Fibroblast of lung (primary cell): Measurements from ENCODE around the gene GALNT1. TPM values are rescaled to one million over a fixed set of nuclear protein-coding genes. Genes with fewer than 3 reads are reported as not detected.

Experiments
- DNase-seq, 2 donors: peaks; one replicate each; pipeline versions ENCODE4 v3.0.0 to v3.0.0-alpha.2; 2010; ENCODE audit warnings: low read depth in 2 of 2
- H2AFZ ChIP-seq: 2 replicates; pipeline ENCODE4 v1.5.1; 2012; ENCODE audit warnings: low read length, control low read depth, inconsistent platforms
- H3K27ac ChIP-seq: 2 replicates; pipeline ENCODE4 v1.5.1; 2011; ENCODE audit warnings: low read length, control low read depth; ENCODE audit not compliant: insufficient read depth
- H3K27me3 ChIP-seq: 2 replicates; pipeline ENCODE4 v1.5.1; 2011; ENCODE audit warnings: mild to moderate bottlenecking, low read length; ENCODE audit not compliant: control insufficient read depth, insufficient read depth
- H3K36me3 ChIP-seq: 2 replicates; pipeline ENCODE4 v1.5.1; 2011; ENCODE audit warnings: low read length; ENCODE audit not compliant: control insufficient read depth, insufficient read depth
- H3K4me1 ChIP-seq: 2 replicates; pipeline ENCODE4 v1.5.1; 2011; ENCODE audit warnings: low read length; ENCODE audit not compliant: control insufficient read depth, insufficient read depth; ENCODE audit errors: extremely low read depth
- H3K4me2 ChIP-seq: 2 replicates; pipeline ENCODE4 v1.5.1; 2011; ENCODE audit warnings: low read length, control low read depth; ENCODE audit not compliant: insufficient read depth; ENCODE audit errors: extremely low read depth
- H3K4me3 ChIP-seq, 4 experiments: fragments of 200-600 bp in 1 of 4; sonication (generic) in 1 of 4; replicated peaks in 1 of 4; 2 replicates each; pipeline ENCODE4 v1.5.1; 2011 to 2016; ENCODE audit warnings: low read length in 4 of 4, low read depth in 3 of 4, mild to moderate bottlenecking in 3 of 4, control low read depth in 2 of 4, inconsistent platforms in 1 of 4, mixed read lengths in 1 of 4; ENCODE audit not compliant: insufficient read depth in 1 of 4; ENCODE audit errors: control extremely low read depth in 1 of 4
- H3K79me2 ChIP-seq: 2 replicates; pipeline ENCODE4 v1.5.1; 2012; ENCODE audit warnings: mild to moderate bottlenecking, low read length, inconsistent platforms; ENCODE audit not compliant: control insufficient read depth, insufficient read depth
- H3K9ac ChIP-seq: 2 replicates; pipeline ENCODE4 v1.5.1; 2011; ENCODE audit warnings: mild to moderate bottlenecking, low read length, control low read depth; ENCODE audit not compliant: insufficient read depth
- H3K9me3 ChIP-seq: 2 replicates; pipeline ENCODE4 v1.5.1; 2012; ENCODE audit warnings: low read depth, low read length; ENCODE audit not compliant: control insufficient read depth, insufficient read depth
- H4K20me1 ChIP-seq: 2 replicates; pipeline ENCODE4 v1.5.1; 2011; ENCODE audit warnings: low read length; ENCODE audit not compliant: control insufficient read depth, insufficient read depth; ENCODE audit errors: extremely low read depth
- CTCF ChIP-seq, 2 donors: IDR thresholded peaks in 1 of 2; conservative IDR thresholded peaks in 1 of 2; 1 replicate in 1 of 2; 2 replicates in 1 of 2; pipeline ENCODE4 v1.5.1; 2011 to 2012; ENCODE audit warnings: low read length in 2 of 2, control low read depth in 1 of 2, inconsistent platforms in 1 of 2, low read depth in 1 of 2, mild to moderate bottlenecking in 1 of 2
- EZH2 ChIP-seq: IDR thresholded peaks from 2 replicates; pipeline ENCODE4 v1.5.1; 2012; ENCODE audit warnings: low read length, control low read depth, mild to moderate bottlenecking; ENCODE audit errors: missing control alignments
- polyA plus RNA-seq, 2 donors: library from polyadenylated mRNA; depleted of rRNA in 1 of 2; stranded (reverse) in 1 of 2; unstranded in 1 of 2; fragments of >200 nt; gene quantifications; 2 replicates each; pipeline ENCODE4 v1.2.1, GENCODE V29; 2011 to 2012; ENCODE audit warnings: missing spikeins in 1 of 2
- total RNA-seq: library from RNA; depleted of rRNA; stranded (reverse); fragments of >200 nt; gene quantifications from 2 replicates; pipeline ENCODE4 v1.2.1, GENCODE V29; 2014

The GALNT1 gene
- total and polyA plus RNA-seq, 2 donors (not counting 1 experiment from before 2014, with no cell fraction given), result 31.7 to 53.3 TPM

- no peaks in the 10 kb centered on the region for H3K79me2 ChIP-seq
- no peaks in the 10 kb centered on the region for H3K9me3 ChIP-seq
- H3K36me3 ChIP-seq, result no peaks in the 10 kb centered on the region
- no peaks in the 10 kb centered on the region for H3K4me1 ChIP-seq
- H4K20me1 ChIP-seq, result peaks cover 1% of the 10 kb centered on the region
- TF ChIP-seq CTCF (conservative IDR thresholded peaks at IDR 0.05 in 1 of 2, IDR thresholded peaks at IDR 0.05 in 1 of 2; ENCODE audit: low read depth in 1 of 2, low read length in 2 of 2), result no peak
- TF ChIP-seq EZH2, result no peak
- no peak overlapping the region for H3K9ac ChIP-seq
- H3K4me3 ChIP-seq, result no peak overlapping the region
- no peak overlapping the region for H3K4me2 ChIP-seq
- H3K27ac ChIP-seq, result no peak overlapping the region
- no peak overlapping the region for H2AFZ ChIP-seq
- DNase-seq, result no peak
- no peaks in the 10 kb centered on the region for H3K27me3 ChIP-seq
Observed at GRCh38 chr18:35745814-35746213, 164.3 kb downstream of the GALNT1 start.

- Histone ChIP-seq H3K9ac (no peak overlapping the region), H3K36me3 (no peaks in the 10 kb centered on the region), H3K27ac (no peak overlapping the region), H4K20me1 (no peaks in the 10 kb centered on the region), H3K27me3 (no peaks in the 10 kb centered on the region), H3K4me1 (no peaks in the 10 kb centered on the region), H2AFZ (no peak overlapping the region), H3K4me2 (no peak overlapping the region), H3K9me3 (no peaks in the 10 kb centered on the region), H3K79me2 (no peaks in the 10 kb centered on the region), H3K4me3 (no peak overlapping the region)
- no peak for DNase-seq
- TF ChIP-seq CTCF (conservative IDR thresholded peaks at IDR 0.05 in 1 of 2, IDR thresholded peaks at IDR 0.05 in 1 of 2; ENCODE audit: low read depth in 1 of 2, low read length in 2 of 2) (no peak), EZH2 (no peak)
Observed at GRCh38 chr18:35746826-35747339, 165.3 kb downstream of the GALNT1 start.

- no peaks in the 10 kb centered on the region for H3K27me3 ChIP-seq
- no peaks in the 10 kb centered on the region for H3K79me2 ChIP-seq
- no peaks in the 10 kb centered on the region for H3K36me3 ChIP-seq
- H3K9me3 ChIP-seq, result no peaks in the 10 kb centered on the region
- no peak overlapping the region for H2AFZ ChIP-seq
- H3K4me2 ChIP-seq, result no peak overlapping the region
- H3K27ac ChIP-seq, result no peak overlapping the region
- H4K20me1 ChIP-seq, result no peaks in the 10 kb centered on the region
- H3K9ac ChIP-seq, result no peak overlapping the region
- no peak overlapping the region for H3K4me3 ChIP-seq
- no peak for TF ChIP-seq EZH2
- no peak for TF ChIP-seq CTCF (conservative IDR thresholded peaks at IDR 0.05 in 1 of 2, IDR thresholded peaks at IDR 0.05 in 1 of 2; ENCODE audit: low read depth in 1 of 2, low read length in 2 of 2)
- no peaks in the 10 kb centered on the region for H3K4me1 ChIP-seq
- no peak for DNase-seq
Observed at GRCh38 chr18:35747894-35748472, 166.4 kb downstream of the GALNT1 start.
